H1 (cell line): ENCODE results near the gene ADAMTS9. TPM values are rescaled to one million over a fixed set of nuclear protein-coding genes. Genes with fewer than 3 reads are reported as not detected.

Source experiments
- CTCF ChIA-PET: fragments of 300-600 bp; sonication (Branson Sonifier 250); formaldehyde crosslinking; loops from one replicate; lab custom pipeline; 2021; ENCODE audit not compliant: partially characterized antibody; lab: Charles Lee
- POLR2A ChIA-PET: fragments of 300-600 bp; sonication (Branson Sonifier 250); formaldehyde crosslinking; loops from one replicate; lab custom pipeline; 2021; ENCODE audit warnings: inconsistent platforms; ENCODE audit not compliant: partially characterized antibody; lab: Charles Lee
- DNase-seq, 2 experiments: peaks; one replicate each; pipeline versions ENCODE4 v3.0.0 to v3.0.0-alpha.2; 2010 to 2022; ENCODE audit warnings: low spot score in 2 of 2, low read depth in 1 of 2, mixed read lengths in 1 of 2
- FAIRE-seq: peaks from 2 replicates; lab custom pipeline; 2011; peaks lifted over from hg19 to GRCh38; lab: Jason Lieb, UNC
- H2AFZ ChIP-seq: 2 replicates; pipeline ENCODE4 v1.8.1; 2012; ENCODE audit warnings: low read length, inconsistent platforms
- H2AK5ac ChIP-seq: 2 replicates; pipeline ENCODE4 v1.6.1; 2013; ENCODE audit warnings: low read depth, low read length
- H2BK120ac ChIP-seq: replicated peaks from 2 replicates; pipeline ENCODE3; 2013; ENCODE audit warnings: low read depth, low read length, inconsistent platforms
- H2BK12ac ChIP-seq: 2 replicates; pipeline ENCODE4 v1.6.1; 2013; ENCODE audit warnings: low read depth, low read length
- H2BK15ac ChIP-seq: 2 replicates; pipeline ENCODE4 v1.6.1; 2013; ENCODE audit warnings: low read length
- H2BK20ac ChIP-seq: 2 replicates; pipeline ENCODE4 v1.6.1; 2013; ENCODE audit warnings: low read length
- H2BK5ac ChIP-seq: 2 replicates; pipeline ENCODE4 v1.6.1; 2013; ENCODE audit warnings: low read depth, low read length
- H3K14ac ChIP-seq: 2 replicates; pipeline ENCODE4 v1.6.1; 2013; ENCODE audit warnings: inconsistent platforms; ENCODE audit not compliant: insufficient read length
- H3K18ac ChIP-seq: 2 replicates; pipeline ENCODE4 v1.6.1; 2013; ENCODE audit warnings: low read length; ENCODE audit errors: extremely low read depth
- H3K23ac ChIP-seq: 2 replicates; pipeline ENCODE4 v1.6.1; 2013; ENCODE audit warnings: inconsistent platforms; ENCODE audit not compliant: insufficient read length
- H3K23me2 ChIP-seq: 2 replicates; pipeline ENCODE4 v1.6.1; 2013; ENCODE audit warnings: low read depth, low read length
- H3K27ac ChIP-seq: 2 replicates; pipeline ENCODE4 v1.6.1; 2011; ENCODE audit warnings: low read depth, low read length, inconsistent platforms
- H3K27me3 ChIP-seq, 4 experiments: replicated peaks in 1 of 4; 1 replicate in 1 of 4; 2 replicates in 3 of 4; pipeline versions ENCODE4 v1.6.1 to v1.8.1; 2011 to 2013; ENCODE audit warnings: low read length in 3 of 4, mild to moderate bottlenecking in 3 of 4, inconsistent platforms in 2 of 4, mixed read lengths in 2 of 4, moderate library complexity in 1 of 4; ENCODE audit not compliant: control insufficient read depth in 3 of 4, insufficient read depth in 3 of 4; ENCODE audit errors: extremely low read depth in 1 of 4
- H3K36me3 ChIP-seq, 4 experiments: 2 replicates each; pipeline versions ENCODE4 v1.6.1 to v1.8.1; 2011 to 2013; ENCODE audit warnings: mild to moderate bottlenecking in 4 of 4, low read length in 3 of 4, moderate library complexity in 2 of 4, control low read depth in 1 of 4, inconsistent platforms in 1 of 4; ENCODE audit not compliant: insufficient read depth in 4 of 4, control insufficient read depth in 2 of 4
- H3K4ac ChIP-seq: replicated peaks from 2 replicates; pipeline ENCODE3; 2013; ENCODE audit warnings: low read length, low read depth, mixed read lengths, inconsistent platforms; ENCODE audit not compliant: insufficient read length
- H3K4me1 ChIP-seq, 4 experiments: replicated peaks in 1 of 4; 1 replicate in 1 of 4; 2 replicates in 3 of 4; pipeline versions ENCODE4 v1.6.1 to v1.8.1; 2011 to 2013; ENCODE audit warnings: low read length in 3 of 4, inconsistent platforms in 2 of 4, mixed read lengths in 1 of 4; ENCODE audit not compliant: insufficient read depth in 4 of 4, control insufficient read depth in 3 of 4
- H3K4me2 ChIP-seq, 2 experiments: 2 replicates each; pipeline versions ENCODE4 v1.6.1 to v1.8.1; 2011 to 2013; ENCODE audit warnings: low read depth in 2 of 2, low read length in 2 of 2, control low read depth in 1 of 2, inconsistent platforms in 1 of 2, mild to moderate bottlenecking in 1 of 2; ENCODE audit not compliant: insufficient read depth in 1 of 2
- H3K4me3 ChIP-seq, 4 experiments: fragments of 200-600, 300-600 bp in 1 of 4; sonication (generic), shearing (Covaris generic), sonication (Bioruptor Twin) in 1 of 4; 2 replicates each; pipeline versions ENCODE4 v1.5.1 to v1.8.1; 2011 to 2016; ENCODE audit warnings: low read length in 4 of 4, low read depth in 3 of 4, control low read depth in 2 of 4, inconsistent platforms in 2 of 4, mild to moderate bottlenecking in 2 of 4, mixed read lengths in 1 of 4, moderate library complexity in 1 of 4; ENCODE audit not compliant: insufficient read depth in 2 of 4; ENCODE audit errors: extremely low read depth in 1 of 4
- H3K56ac ChIP-seq: replicated peaks from 2 replicates; pipeline ENCODE3; 2013; ENCODE audit warnings: low read depth, mild to moderate bottlenecking, mixed read lengths, low read length, inconsistent platforms; ENCODE audit not compliant: insufficient read length
- H3K79me1 ChIP-seq: 2 replicates; pipeline ENCODE4 v1.6.1; 2013; ENCODE audit warnings: low read depth, low read length, control low read depth
- H3K79me2 ChIP-seq, 2 experiments: 2 replicates each; pipeline versions ENCODE4 v1.6.1 to v1.8.1; 2012 to 2013; ENCODE audit warnings: low read length in 2 of 2, mild to moderate bottlenecking in 2 of 2, inconsistent platforms in 1 of 2; ENCODE audit not compliant: insufficient read depth in 2 of 2, control insufficient read depth in 1 of 2
- H3K9ac ChIP-seq, 4 experiments: replicated peaks in 1 of 4; 1 replicate in 1 of 4; 2 replicates in 3 of 4; pipeline versions ENCODE4 v1.6.1 to v1.8.1; 2011 to 2013; ENCODE audit warnings: low read depth in 3 of 4, low read length in 3 of 4, control low read depth in 2 of 4, mild to moderate bottlenecking in 2 of 4, moderate library complexity in 2 of 4, inconsistent platforms in 1 of 4; ENCODE audit errors: extremely low read depth in 1 of 4
- H3K9me3 ChIP-seq, 2 experiments: 2 replicates each; pipeline versions ENCODE4 v1.6.1 to v1.8.1; 2012 to 2013; ENCODE audit warnings: mild to moderate bottlenecking in 2 of 2, moderate library complexity in 2 of 2, control low read depth in 1 of 2, inconsistent platforms in 1 of 2, low read depth in 1 of 2, low read length in 1 of 2, mixed read lengths in 1 of 2; ENCODE audit not compliant: insufficient read depth in 2 of 2
- H4K20me1 ChIP-seq, 2 experiments: replicated peaks in 1 of 2; 2 replicates each; pipeline versions ENCODE3 to v1.8.1; 2011 to 2013; ENCODE audit warnings: inconsistent platforms in 2 of 2, low read length in 2 of 2, mild to moderate bottlenecking in 1 of 2; ENCODE audit not compliant: insufficient read depth in 2 of 2, control insufficient read depth in 1 of 2
- H4K5ac ChIP-seq: 2 replicates; pipeline ENCODE4 v1.6.1; 2013; ENCODE audit warnings: low read length, low read depth, mixed read lengths, inconsistent platforms; ENCODE audit not compliant: insufficient read length
- H4K8ac ChIP-seq: 2 replicates; pipeline ENCODE4 v1.8.0; 2013; ENCODE audit warnings: mild to moderate bottlenecking, moderate library complexity, low read length, inconsistent platforms; ENCODE audit not compliant: insufficient read depth; ENCODE audit errors: extremely low read depth
- H4K91ac ChIP-seq: replicated peaks from 2 replicates; pipeline ENCODE3; 2013; ENCODE audit warnings: low read length, mixed read lengths, inconsistent platforms; ENCODE audit not compliant: insufficient read length
- CBX8 ChIP-seq: fragments of 300-800, 300-1000 bp; sonication (generic); IDR thresholded peaks from 2 replicates; pipeline ENCODE4 v1.7.1; 2016; ENCODE audit warnings: low read depth, low read length, borderline replicate concordance
- FOSL1 ChIP-seq: IDR thresholded peaks from 2 replicates; pipeline ENCODE4 v1.6.1; 2011; ENCODE audit warnings: mild to moderate bottlenecking, low read depth, low read length, moderate library complexity; ENCODE audit not compliant: insufficient read depth
- RXRA ChIP-seq: IDR thresholded peaks from 2 replicates; pipeline ENCODE4 v1.6.1; 2011; ENCODE audit warnings: low read depth, mild to moderate bottlenecking, low read length, moderate library complexity; ENCODE audit not compliant: insufficient read depth
- TAF1 ChIP-seq: IDR thresholded peaks from 2 replicates; pipeline ENCODE4 v1.6.1; 2011; ENCODE audit warnings: mild to moderate bottlenecking, low read depth, low read length
- USF2 ChIP-seq: IDR thresholded peaks from 2 replicates; pipeline ENCODE4 v1.6.1; 2011; ENCODE audit warnings: low read length, improper control_type of control experiment
- WGBS, 2 experiments: shearing (Covaris generic) in 1 of 2; methylation state at CpG; one replicate each; pipeline versions ENCODE4 v1.1.6 to v1.1.7; 2013 to 2015; ENCODE audit warnings: low lambda C conversion rate in 2 of 2, mixed read lengths in 2 of 2, inconsistent platforms in 1 of 2, low coverage in 1 of 2, missing lambda C conversion rate in 1 of 2; ENCODE audit not compliant: insufficient replicate concordance in 2 of 2, insufficient coverage in 1 of 2, insufficient read length in 1 of 2; ENCODE audit errors: extremely low coverage in 1 of 2, missing lambda C conversion rate in 1 of 2; 5-methylcytosine and 5-hydroxymethylcytosine counted together
- polyA plus RNA-seq, 7 experiments: library from polyadenylated mRNA; depleted of rRNA in 3 of 7; stranded (reverse) in 5 of 7; unstranded in 2 of 7; fragments of >200 nt in 5 of 7; fragments of 200-250 nt in 2 of 7; gene quantifications; 1 replicate in 5 of 7; 2 replicates in 1 of 7; 4 replicates in 1 of 7; pipeline versions ENCODE4 v1.2.1 to v1.2.3, GENCODE V29; 2011 to 2013; ENCODE audit warnings: missing spikeins in 2 of 7, mixed read lengths in 2 of 7
- total RNA-seq: library from RNA; stranded (reverse); fragmentation: NEBNext Ultra II Directional; extraction: Animal tissue kit (Norgen Biotek cat#: 25700); gene quantifications from 2 replicates; pipeline ENCODE4 v1.2.1, GENCODE V29; 2021

The ADAMTS9 gene
- total and polyA plus RNA-seq, 2 of the 8 experiments (the other 6 are each of a cell fraction or from before 2014, with no cell fraction given) = 0.20 to 0.41 TPM

GRCh38 chr3:64730681-64731080, 42.9 kb upstream of the ADAMTS9 start:
- no peak for FAIRE-seq
- TF ChIP-seq USF2 (no peak), FOSL1 (no peak), RXRA (no peak), CBX8 (no peak), TAF1 (no peak)
- Histone ChIP-seq H2BK12ac (no peak overlapping the region), H3K36me3 (no peaks in the 10 kb centered on the region), H3K4me3 (no peak overlapping the region), H2AFZ (no peak overlapping the region), H3K4ac (no peak overlapping the region), H3K4me1 (peaks cover 0 to 2% (median 0%) of the 10 kb centered on the region in 4 experiments; a peak in 1 of 7 replicates), H2AK5ac (no peak overlapping the region), H3K79me2 (no peaks in the 10 kb centered on the region), H3K27ac (no peak overlapping the region), H4K8ac (no peak overlapping the region), H2BK15ac (no peak overlapping the region), H3K4me2 (no peak overlapping the region), H3K27me3 (no peaks in the 10 kb centered on the region), H3K23ac (no peak overlapping the region), H3K14ac (no peak overlapping the region), H3K56ac (no peak overlapping the region), H4K20me1 (no peaks in the 10 kb centered on the region), H3K9me3 (no peaks in the 10 kb centered on the region), H4K5ac (no peak overlapping the region), H3K9ac (no peak overlapping the region), H4K91ac (no peak overlapping the region), H3K23me2 (no peaks in the 10 kb centered on the region), H2BK120ac (no peak overlapping the region), H3K79me1 (no peaks in the 10 kb centered on the region), H2BK5ac (no peak overlapping the region), H2BK20ac (no peak overlapping the region), H3K18ac (no peak overlapping the region)
- ChIA-PET CTCF (interaction anchor here (0.6 to 1.6 kb wide), 2 partner anchors 12 to 184 kb away, joined by 3 to 4 read pairs; no protein-coding TSS in a partner anchor), POLR2A (no interaction called here)
- 91% methylated on average over 3 of the region's 3 CpGs; no CpG with 5 or more reads in 1 of the 2 experiments for WGBS, 2 experiments
- DNase-seq = no peak
